NCI-H2227 (cell line): ENCODE data around the gene FARS2.
"Not testable (repeated sequence)": the region's sequence is repeated elsewhere in the genome, so short reads cannot be mapped to it uniquely, and the experiment has no call there.

Source experiments
- DNase-seq: peaks from one replicate; lab custom pipeline; 2025; ENCODE audit not compliant: unreplicated experiment; lab: John Stamatoyannopoulos, UW

Gene FARS2

DNA sequence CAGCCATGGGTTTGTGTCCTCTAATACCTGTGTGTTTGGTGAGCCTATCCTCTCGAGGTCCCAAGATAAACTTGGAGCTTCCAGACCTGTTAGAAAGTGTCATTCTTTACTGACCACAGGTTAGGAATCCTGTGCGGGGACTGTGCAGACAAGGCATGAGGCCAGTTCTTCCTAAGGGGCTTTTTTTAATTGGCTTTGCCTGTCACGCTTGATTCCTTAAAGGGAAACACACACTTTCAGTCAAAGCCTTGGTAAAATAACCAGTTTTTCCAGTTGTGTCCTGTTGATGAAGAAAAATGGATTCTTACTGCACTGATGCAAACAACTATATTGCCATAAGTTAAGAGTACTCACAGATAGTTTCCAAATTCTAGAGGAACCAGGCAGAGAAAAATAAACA, 303.4 kb downstream of the FARS2 start:
- DNase-seq, result not testable (repeated sequence)

DNA sequence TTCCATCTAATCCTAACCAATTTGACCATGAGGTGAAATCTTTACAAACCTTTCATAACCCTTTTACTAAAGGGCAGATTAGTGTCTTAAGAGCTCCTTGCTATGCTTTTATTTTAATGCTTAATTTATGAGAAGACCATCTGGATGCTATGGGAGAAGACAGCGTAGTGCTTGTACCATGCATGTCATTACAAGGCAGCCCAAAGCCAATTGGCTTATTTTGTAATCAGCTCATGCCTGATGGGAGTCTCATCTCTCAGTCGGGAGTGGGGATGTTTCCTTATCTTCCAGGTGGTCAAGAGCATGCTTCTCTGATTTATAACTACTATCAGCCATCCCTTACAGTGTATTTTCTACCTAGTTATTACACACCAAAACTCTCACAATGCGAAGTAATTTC, 304.7 kb downstream of the FARS2 start:
- no peak for DNase-seq

DNA sequence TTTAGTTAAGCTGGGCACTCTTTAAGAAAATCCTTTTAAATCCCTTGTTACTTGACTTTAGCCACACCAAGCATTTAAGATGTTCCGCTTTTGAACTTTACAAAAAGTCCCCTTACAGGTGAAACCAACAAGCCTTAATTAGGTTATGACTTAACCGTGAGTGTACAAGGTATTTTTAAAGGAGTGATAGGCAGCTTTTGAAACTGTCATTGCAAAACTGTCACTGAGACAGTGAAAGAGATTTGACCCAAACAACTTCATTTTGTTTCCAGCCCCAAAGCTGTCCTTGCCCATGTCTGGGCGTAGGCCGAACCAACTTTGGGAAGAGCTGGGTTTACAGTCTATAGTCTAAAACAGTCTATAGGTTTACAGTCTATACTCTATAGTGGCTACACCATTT, 305.4 kb downstream of the FARS2 start:
- no peak for DNase-seq

DNA sequence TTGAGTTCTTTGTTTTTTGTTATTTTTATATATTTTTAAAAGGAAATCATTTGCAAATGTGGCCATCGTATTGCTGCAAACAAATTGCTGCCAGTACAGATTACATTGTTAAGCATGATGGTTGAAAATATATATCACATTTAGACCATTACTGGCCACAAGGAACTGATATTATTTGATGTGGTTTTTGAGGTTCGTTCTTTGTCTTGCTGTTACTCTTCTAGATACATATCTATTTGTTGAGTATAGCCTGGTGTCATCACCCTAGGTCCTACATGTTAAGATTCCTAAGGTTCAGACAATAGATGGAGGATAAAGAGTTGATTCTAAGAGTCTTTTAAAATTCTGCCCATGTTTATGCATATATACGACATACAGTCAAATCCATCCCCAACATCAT, 306.0 kb downstream of the FARS2 start:
- no peak for DNase-seq

DNA sequence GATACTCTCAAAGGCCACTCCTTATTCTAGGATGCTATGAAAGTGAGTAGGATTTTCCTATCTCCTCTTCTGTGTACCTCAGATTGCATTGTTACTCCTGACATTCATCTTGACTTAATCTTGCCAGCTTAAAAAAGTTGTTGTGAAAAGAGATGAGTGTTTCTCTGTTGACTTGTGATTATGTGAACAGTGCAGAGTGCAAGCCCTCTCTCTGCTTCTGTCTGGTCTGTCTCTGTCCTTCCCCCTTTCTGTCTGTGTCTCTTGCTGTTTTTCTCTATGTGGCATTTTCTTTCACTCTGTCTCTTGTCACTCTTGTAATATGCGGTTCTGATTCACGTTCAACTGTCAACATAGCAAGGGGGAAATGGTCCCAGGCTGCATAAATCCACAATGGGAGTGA, 306.6 kb downstream of the FARS2 start:
- no peak for DNase-seq

DNA sequence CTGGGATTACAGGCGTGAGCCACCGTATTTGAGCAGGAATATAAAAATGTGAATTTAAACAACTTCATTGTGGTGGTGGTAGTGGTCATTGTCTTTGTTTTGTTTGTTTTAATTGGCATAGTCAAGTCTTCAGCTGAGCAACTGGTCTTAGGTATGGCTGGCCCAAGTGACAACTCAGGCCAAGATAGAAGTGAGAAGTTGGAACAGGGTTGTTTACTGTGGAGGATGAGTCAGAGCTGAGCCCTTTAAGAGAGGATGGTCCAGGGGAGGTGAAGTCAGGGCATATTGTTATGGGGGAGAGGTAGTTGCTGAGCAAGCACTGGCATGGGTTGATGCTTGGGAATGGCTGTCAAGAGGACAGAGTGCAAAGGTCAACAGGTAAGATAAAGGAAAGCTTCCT, 308.2 kb downstream of the FARS2 start:
- DNase-seq, result no peak

DNA sequence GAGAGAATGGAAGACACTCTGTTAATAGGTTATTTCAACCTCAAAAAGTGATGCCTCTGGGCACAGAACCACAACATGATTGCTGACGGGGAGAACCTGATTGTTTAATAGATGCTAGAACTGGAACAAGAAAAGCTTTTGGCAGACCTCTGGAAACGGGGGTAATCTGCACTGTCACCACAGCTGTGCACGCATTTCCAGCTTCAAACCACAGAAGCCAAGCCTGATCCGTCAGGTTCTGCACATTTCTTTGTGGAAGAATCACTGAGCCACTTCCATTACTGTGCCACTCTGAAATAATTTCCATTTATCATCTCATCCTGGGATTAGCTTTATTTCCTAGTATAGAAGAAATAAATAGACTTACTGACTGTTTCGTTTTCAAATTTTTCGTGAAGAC, 309.3 kb downstream of the FARS2 start:
- no peak for DNase-seq

DNA sequence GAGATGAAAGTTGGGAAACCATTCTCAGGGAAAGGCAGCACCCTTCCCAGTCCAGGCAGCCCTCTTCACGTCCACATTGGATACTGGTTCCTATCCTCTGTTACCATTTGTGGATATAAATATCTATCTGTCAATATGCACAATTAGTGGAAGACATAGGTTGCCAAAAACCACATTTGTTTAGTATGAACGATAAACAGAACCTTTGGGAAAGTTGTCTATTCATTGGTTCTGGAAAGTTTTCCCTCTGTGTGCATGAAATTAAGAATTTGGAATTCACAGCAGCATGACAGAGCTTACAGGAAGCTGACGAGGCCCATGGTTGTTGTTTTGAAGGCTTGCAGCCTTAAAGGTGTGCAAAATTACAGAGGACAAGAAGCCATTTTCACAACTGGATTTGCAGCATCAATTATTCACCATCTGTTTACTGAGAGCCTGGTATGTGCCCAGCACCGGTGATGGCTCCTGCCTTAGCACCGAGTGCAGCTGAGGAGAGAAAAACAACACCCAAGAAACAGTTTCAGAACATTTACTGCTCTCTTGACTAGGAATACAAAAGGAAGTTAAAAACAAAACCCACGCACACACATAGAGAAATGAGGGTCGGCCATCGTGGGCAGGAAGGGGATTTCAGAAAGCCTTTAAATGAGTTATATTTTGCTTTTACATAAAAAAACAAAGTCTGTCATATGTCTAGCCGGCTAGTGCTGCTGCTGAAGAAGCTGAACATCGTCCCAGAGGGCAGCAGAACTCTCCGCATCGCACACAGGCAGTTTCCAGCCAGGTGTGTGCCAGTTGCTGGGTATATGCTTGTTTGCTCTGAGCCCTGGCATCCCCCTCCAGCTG, 319.6 kb downstream of the FARS2 start:
- DNase-seq, result no peak

DNA sequence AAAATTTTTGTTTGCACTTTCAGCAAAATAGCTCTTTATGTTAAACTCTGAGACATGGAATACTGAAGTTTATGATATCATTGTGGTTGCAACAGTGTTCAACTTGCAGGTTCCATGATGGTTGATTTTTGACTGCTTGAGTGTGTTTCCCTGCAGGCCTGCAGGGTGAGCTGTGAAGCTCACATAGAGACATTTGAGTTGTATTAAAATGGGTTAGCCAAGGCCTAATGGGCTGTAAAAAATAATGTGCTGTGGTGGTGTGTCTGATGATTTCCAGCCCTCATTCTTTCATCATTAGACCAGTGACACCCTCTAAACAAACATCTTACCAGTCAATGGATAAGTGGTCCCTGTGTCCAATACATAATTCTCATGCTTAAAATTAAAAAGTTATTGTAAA, 321.4 kb downstream of the FARS2 start:
- DNase-seq, result no peak

DNA sequence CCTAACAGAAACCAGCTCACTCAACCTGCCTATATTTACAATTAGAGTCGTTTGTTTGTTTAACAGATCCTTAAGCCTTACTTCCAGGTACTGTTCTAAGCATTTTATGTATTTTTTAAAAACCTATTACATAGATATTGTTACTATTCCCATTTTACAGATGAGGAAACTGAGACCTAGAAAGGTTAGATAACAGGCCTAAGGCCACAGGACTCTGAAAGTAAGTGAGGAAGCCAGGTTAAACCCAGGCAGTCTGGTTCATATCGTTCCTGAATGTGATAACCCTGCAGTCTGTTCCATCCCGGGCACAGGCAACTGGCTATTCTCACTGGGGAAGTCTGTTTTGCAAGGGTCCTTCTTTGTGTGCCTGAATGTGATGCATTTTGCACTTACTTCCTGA, 322.2 kb downstream of the FARS2 start:
- no peak for DNase-seq

DNA sequence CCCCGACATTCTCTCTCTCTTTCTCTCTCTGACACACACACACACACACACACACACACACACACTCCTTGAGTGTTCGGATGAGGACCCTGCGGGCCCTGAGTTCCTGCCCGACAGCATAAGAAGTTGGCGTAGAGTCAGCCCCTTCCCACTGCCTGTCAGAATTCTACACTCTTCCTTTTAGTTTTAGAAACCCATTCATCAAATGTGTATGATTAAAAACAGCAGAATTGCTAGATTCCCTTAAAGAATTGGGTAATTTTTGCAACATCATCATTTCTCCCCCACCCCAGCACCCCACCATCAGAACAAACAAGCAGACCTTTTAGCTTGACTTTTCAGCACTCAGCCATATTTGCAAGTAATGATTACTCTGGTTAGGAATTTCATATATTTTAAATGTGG, 322.8 kb downstream of the FARS2 start:
- no peak for DNase-seq

DNA sequence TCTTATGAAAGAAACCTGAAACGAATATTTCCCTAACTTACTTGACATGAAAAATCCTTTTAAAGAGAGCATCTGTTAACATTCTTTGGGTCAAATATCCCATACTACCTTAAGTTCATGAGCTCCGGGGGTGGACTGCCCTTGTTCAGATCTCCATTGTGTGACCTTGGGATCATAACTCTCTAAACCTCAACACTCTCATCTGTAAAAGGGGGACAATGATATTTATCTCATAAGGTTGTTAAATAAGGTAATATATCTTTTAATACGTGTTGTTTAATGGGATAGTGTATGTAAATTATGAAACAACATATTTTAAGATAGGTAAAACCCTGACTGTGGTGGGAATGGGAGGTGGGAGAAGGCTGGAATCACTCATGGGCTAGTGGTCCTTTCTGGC, 326.3 kb downstream of the FARS2 start:
- no peak for DNase-seq

DNA sequence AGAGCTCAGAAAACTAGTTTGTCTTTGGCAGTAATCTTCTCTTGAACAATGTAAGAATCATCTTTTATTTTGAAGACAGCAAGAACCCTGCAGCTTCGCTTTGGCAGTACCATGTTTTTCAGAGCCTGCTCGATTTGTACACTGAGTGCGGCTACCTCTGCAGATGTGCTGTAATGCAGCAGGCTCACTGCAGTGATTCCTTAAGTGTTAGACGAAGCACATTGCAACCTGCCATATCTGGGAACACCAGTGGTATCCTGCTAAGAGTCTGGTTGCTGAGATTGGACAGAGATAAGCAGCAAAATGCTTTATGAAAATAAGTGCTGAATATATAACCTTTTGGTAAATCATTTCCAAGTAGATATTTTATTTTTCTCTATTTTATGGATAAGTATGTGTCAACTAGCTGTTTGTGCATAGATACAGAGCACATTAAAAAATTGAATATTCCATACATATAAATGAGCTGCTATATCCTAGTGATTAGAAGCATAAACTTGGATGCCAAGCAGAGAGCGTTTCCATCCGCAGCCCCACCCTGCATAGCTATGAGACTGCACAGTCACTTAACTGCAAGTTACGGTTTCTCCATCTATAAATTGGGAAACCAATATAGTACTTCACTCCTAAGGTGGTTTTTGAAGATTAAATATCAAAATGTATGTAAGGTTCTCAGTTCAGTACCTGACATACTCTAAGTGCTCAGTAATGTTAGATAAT, 328.3 kb downstream of the FARS2 start:
- DNase-seq, result no peak

DNA sequence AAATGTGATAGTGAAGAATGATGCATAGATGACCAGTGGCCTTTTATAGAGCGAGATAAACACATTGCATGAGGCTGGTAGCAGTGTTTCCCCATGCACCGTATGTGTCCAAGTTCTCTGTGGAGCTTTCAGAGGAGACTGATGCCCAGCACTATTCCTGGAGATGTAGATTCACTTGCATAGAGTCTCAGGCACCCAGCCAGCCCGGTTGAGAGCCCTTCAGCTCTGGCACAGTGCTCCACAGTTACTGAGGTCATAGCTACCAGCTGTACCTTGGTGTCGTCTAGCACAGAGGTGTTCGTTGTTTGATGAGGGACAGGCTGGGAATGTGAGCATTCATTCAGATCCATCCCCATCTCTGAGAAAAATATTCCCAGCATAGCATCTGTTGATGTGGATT, 328.9 kb downstream of the FARS2 start:
- DNase-seq, result no peak

DNA sequence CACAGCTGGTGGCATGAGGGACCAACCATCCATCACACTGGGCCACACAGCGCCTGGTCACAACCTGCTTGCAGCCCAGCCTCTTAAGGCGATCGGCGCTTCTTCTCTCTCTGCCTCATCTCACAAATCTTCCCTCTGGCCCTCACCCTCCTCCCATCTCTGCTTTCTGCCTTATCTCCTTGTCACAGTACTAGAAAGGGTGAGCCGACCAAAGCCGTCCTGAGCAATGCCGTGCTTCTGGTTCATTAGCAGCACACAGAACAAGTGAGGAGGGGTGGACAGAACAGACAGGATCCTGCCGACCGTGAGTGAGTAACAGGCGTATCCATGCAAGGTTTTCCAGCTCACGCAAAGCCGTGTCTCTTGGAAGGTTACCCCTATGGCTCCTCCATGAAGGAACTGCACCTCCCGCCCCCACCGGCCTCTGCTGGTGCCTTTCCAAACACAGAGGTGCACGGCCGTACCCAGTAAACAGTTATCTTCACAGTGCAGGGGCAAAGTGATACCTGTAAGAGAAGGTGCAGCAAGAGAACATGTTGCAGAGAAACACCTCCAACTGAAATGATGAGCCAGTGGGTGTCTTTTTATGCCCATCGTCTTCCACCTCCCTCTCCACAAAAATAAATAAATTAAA, 331.7 kb downstream of the FARS2 start:
- no peak for DNase-seq

DNA sequence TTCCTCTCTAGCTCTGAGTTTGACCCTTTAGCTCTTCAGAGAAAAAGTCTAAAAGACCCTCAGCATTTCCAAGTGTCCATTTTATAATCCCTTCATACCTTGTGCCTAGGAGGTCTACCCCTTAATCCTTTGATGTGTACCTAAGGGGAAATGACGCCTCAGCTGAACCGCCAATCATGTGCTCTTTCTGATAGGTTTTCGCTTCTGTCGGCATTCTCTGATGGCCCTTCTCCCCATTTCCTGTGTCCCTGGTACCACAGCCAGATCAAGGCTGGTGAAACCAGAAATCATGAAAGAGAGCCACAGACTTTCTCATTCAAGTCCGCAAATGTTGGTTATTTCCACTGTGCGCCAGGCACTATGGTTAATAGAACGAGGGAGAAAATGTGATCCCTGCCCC, 333.9 kb downstream of the FARS2 start:
- no peak for DNase-seq

DNA sequence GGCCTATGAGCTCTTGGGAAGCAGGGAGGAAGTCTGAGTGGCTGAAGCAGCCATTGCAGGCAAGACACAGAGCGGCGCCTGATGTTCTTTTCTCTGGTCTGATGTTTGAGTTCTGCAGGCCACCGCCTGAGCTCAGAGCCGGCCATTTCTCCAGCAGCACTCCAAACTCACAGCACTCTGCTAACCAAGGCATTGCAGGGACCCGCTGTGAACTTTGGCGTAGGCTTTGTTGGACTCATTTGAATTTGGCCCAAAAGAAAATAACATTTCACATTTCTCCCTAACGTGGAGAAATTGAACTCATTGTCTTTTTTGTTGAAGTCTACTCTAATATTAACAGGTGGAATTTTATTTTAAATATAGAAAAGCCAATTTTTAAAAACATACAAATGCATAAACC, 336.1 kb downstream of the FARS2 start:
- DNase-seq, result no peak

DNA sequence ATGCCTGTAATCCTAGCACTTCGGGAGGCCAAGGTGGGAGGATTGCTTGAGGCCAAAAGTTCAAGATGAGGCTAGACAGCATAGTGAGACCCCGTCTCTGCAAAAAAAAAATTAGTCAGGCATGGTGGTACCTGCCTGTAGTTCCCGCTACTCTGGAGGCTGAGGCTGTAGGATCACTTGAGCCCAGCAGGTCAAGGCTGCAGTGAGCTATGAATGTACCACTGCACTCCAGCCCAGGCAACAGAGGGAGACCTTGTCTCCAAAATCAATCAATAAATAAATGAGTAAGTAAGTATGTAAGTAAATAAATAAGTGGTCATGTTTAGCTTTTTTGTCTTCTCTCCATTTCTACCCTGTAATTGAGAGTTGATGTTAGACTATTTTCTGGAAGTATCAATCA, 336.8 kb downstream of the FARS2 start:
- DNase-seq, result no peak

DNA sequence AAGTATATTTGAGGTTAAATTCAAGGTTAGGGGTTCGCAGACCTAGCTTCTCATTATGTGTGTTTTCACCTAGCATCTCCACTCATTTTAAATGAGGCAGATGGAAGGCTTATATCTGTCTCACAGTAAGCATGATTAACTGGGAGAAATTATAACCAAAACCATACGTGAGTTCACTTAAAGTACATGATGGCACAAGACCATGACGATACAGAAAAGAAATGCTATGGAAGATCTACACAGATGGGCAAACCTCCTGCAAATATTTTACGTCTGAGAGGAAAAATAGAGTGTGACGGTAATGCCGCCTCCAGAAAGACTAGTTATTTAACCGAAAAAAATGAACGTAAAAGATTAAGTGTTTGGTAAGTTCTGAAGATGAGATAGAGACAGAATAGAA, 337.8 kb downstream of the FARS2 start:
- no peak for DNase-seq

DNA sequence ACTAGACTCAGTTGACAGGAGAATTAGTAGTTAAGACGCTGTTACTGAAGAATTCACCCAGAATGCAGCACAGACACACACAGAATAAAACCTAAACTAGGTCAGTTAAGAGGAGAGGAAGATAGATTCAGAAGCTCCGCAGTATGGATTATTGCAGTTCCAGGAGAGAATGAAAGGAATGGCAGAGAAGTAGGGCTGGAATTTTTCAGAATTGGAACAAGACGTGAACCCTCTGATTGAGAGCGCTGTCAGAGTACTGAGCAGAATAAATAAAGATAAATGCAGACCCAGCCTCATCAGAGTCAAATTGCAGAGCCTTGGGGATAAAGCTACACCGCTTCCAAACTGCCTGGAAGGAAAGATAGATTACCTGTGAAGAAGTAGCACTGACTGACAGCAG, 344.6 kb downstream of the FARS2 start:
- no peak for DNase-seq

DNA sequence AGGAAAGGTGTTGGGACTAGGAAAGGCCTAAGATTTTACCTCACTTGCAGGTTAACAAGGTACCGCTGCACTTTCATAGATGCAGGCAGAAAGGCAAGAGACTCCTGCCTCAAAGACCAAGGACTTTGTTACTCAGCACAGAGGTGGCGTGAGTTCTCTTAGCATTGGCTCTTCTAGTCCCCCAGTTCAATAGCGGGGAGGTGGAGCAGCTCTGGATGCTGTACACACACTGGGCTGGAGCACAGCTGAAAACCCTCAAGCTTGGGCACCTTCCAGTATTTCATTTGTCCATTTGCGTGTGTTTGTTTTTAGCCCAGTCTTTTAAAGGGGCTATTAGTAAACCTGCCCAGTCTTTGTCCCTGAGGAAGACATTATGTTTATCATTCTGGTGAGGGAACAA, 345.2 kb downstream of the FARS2 start:
- DNase-seq, result no peak

DNA sequence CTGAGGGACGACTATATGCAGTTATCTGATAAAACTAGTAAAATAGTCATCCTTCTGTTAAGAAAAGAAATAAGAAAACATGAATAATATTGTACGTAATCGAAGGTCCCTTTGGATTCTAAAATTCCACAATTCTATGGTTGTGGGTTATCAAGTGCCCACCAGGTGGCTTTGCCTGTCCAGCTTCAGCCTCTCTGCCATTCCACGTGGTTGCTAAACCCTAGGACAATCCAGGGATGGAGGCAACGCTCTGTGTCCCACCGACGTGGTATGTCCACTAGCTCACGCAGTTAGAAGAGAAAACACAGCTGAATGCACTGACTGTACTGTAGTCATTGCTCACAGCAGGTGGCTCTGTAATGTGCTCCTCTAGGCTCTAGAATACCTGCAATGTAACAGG, 349.3 kb downstream of the FARS2 start:
- DNase-seq, result no peak
